Keratinocyte (primary cell): Measurements from ENCODE around the gene OMP. TPM values are rescaled to one million over a fixed set of nuclear protein-coding genes. Genes with fewer than 3 reads are reported as not detected.

Source experiments
- DNase-seq: peaks from one replicate; pipeline ENCODE4 v3.0.0-alpha.2; 2011; ENCODE audit warnings: low read depth, missing footprints, low spot score
- FAIRE-seq: peaks from 2 replicates; lab custom pipeline; 2011; peaks lifted over from hg19 to GRCh38; lab: Jason Lieb, UNC
- H2AFZ ChIP-seq: 2 replicates; pipeline ENCODE4 v1.6.0; 2012; ENCODE audit warnings: low read length, control low read depth, inconsistent platforms; ENCODE audit not compliant: control insufficient read depth
- H3K27ac ChIP-seq: 2 replicates; pipeline ENCODE4 v1.5.1; 2011; ENCODE audit warnings: low read length; ENCODE audit not compliant: control insufficient read depth, insufficient read depth
- H3K27me3 ChIP-seq: 3 replicates; pipeline ENCODE4 v1.6.0; 2011; ENCODE audit warnings: low read length; ENCODE audit not compliant: control insufficient read depth, insufficient read depth; ENCODE audit errors: extremely low read depth
- H3K36me3 ChIP-seq, 2 experiments: 2 replicates in 1 of 2; 3 replicates in 1 of 2; pipeline ENCODE4 v1.5.1; 2011; ENCODE audit warnings: low read length in 2 of 2, mild to moderate bottlenecking in 1 of 2; ENCODE audit not compliant: control insufficient read depth in 2 of 2, insufficient read depth in 2 of 2; ENCODE audit errors: extremely low read depth in 1 of 2
- H3K4me1 ChIP-seq: 3 replicates; pipeline ENCODE4 v1.5.1; 2011; ENCODE audit warnings: low read length; ENCODE audit not compliant: control insufficient read depth, insufficient read depth; ENCODE audit errors: extremely low read depth
- H3K4me2 ChIP-seq: 3 replicates; pipeline ENCODE4 v1.6.0; 2011; ENCODE audit warnings: low read depth, low read length; ENCODE audit not compliant: control insufficient read depth, insufficient read depth; ENCODE audit errors: extremely low read depth
- H3K4me3 ChIP-seq, 3 experiments: fragments of 200-600 bp in 1 of 3; sonication (generic) in 1 of 3; 2 replicates in 2 of 3; 3 replicates in 1 of 3; pipeline ENCODE4 v1.5.1; 2011 to 2016; ENCODE audit warnings: low read length in 3 of 3, mild to moderate bottlenecking in 3 of 3, control low read depth in 2 of 3, inconsistent platforms in 1 of 3, low read depth in 1 of 3, mixed read lengths in 1 of 3, mixed run types in 1 of 3, moderate library complexity in 1 of 3; ENCODE audit not compliant: control insufficient read depth in 2 of 3, insufficient read depth in 2 of 3; ENCODE audit errors: extremely low read depth in 1 of 3
- H3K79me2 ChIP-seq: 2 replicates; pipeline ENCODE4 v1.6.0; 2012; ENCODE audit warnings: low read length; ENCODE audit not compliant: control insufficient read depth, insufficient read depth
- H3K9ac ChIP-seq: 3 replicates; pipeline ENCODE4 v1.6.0; 2011; ENCODE audit warnings: low read length; ENCODE audit not compliant: control insufficient read depth, insufficient read depth; ENCODE audit errors: extremely low read depth
- H3K9me1 ChIP-seq: 3 replicates; pipeline ENCODE4 v1.6.0; 2011; ENCODE audit warnings: low read length; ENCODE audit not compliant: control insufficient read depth, insufficient read depth; ENCODE audit errors: extremely low read depth
- H3K9me3 ChIP-seq: 2 replicates; pipeline ENCODE4 v1.5.1; 2012; ENCODE audit warnings: low read depth, low read length; ENCODE audit not compliant: control insufficient read depth
- H4K20me1 ChIP-seq: 3 replicates; pipeline ENCODE4 v1.6.0; 2011; ENCODE audit warnings: low read length; ENCODE audit not compliant: control insufficient read depth, insufficient read depth; ENCODE audit errors: extremely low read depth
- EZH2 ChIP-seq: IDR thresholded peaks from one replicate; pipeline ENCODE4 v1.6.1; 2012; ENCODE audit warnings: inconsistent platforms, mild to moderate bottlenecking, low read length, moderate library complexity
- dilution Hi-C: fragments of 300-500 bp; cut with MboI; formaldehyde crosslinking; loops from one replicate; pipeline ENCODE4 v1.7.0; 2020; ENCODE audit warnings: low sequenced_read_pairs; ENCODE audit not compliant: extremely low pct_ligation_motif_present
- polyA plus RNA-seq, 5 experiments: library from polyadenylated mRNA; depleted of rRNA in 3 of 5; stranded (reverse) in 3 of 5; stranded (forward) in 1 of 5; unstranded in 1 of 5; fragments of >200 nt; gene quantifications; 1 replicate in 1 of 5; 2 replicates in 3 of 5; 3 replicates in 1 of 5; pipeline versions ENCODE4 v1.2.1 to v1.2.3, GENCODE V29; 2011 to 2012; ENCODE audit warnings: missing spikeins in 2 of 5, low read depth in 1 of 5, low replicate concordance in 1 of 5
- TF ChIP-seq, protein P1 (sequence below), 3 experiments: IDR thresholded peaks in 1 of 3; conservative IDR thresholded peaks in 1 of 3; optimal IDR thresholded peaks in 1 of 3; 2 replicates in 2 of 3; 3 replicates in 1 of 3; pipeline versions ENCODE3 to v1.5.1; 2011; ENCODE audit warnings: low read length in 3 of 3, mild to moderate bottlenecking in 3 of 3, moderate library complexity in 2 of 3, control low read depth in 1 of 3, inconsistent platforms in 1 of 3; ENCODE audit not compliant: insufficient read depth in 2 of 3; ENCODE audit errors: extremely low read depth in 1 of 3

OMP gene
- polyA plus RNA-seq, 1 donor (not counting 4 experiments of a cell fraction or from before 2014, with no cell fraction given), result not detected

DNA sequence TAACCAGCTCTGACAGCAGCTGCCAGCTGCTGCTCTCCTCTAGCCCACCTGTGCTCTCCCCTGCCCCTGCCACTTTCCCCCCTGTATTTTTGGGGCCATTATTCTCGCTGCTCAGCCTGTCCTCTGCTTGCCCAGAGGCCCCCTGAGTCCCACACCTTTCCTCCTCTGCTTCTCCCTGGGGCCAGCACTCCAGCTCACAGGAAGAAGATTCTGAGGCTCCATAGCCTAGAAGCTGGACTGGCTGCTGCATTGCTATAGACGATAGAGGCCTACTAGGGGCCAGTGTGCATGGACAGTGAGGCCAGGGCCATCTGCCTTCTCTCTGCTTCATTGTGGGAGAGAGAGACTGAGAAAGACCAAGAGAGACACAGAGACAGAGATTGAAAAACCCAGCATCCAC, 679 bp downstream of the OMP start:
- peaks cover 2% of the 10 kb centered on the region for H3K27me3 ChIP-seq
- FAIRE-seq, result no peak
- H3K4me2 ChIP-seq, result no peak overlapping the region
- DNase-seq, result no peak
- no peak overlapping the region for H3K4me3 ChIP-seq
- dilution Hi-C loops, result no loop called here
- no peaks in the 10 kb centered on the region for H3K36me3 ChIP-seq
- H3K27ac ChIP-seq, result no peak overlapping the region
- H4K20me1 ChIP-seq, result no peaks in the 10 kb centered on the region
- TF ChIP-seq, protein P1, sequence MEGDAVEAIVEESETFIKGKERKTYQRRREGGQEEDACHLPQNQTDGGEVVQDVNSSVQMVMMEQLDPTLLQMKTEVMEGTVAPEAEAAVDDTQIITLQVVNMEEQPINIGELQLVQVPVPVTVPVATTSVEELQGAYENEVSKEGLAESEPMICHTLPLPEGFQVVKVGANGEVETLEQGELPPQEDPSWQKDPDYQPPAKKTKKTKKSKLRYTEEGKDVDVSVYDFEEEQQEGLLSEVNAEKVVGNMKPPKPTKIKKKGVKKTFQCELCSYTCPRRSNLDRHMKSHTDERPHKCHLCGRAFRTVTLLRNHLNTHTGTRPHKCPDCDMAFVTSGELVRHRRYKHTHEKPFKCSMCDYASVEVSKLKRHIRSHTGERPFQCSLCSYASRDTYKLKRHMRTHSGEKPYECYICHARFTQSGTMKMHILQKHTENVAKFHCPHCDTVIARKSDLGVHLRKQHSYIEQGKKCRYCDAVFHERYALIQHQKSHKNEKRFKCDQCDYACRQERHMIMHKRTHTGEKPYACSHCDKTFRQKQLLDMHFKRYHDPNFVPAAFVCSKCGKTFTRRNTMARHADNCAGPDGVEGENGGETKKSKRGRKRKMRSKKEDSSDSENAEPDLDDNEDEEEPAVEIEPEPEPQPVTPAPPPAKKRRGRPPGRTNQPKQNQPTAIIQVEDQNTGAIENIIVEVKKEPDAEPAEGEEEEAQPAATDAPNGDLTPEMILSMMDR (optimal IDR thresholded peaks at IDR 0.05 in 1 of 3, IDR thresholded peaks at IDR 0.05 in 1 of 3, conservative IDR thresholded peaks at IDR 0.05 in 1 of 3; ENCODE audit: extremely low read depth in 1 of 3, insufficient read depth in 2 of 3, low read length in 3 of 3), result no peak
- no peak for TF ChIP-seq EZH2
- H3K79me2 ChIP-seq, result no peaks in the 10 kb centered on the region
- H3K9me3 ChIP-seq, result no peaks in the 10 kb centered on the region
- H2AFZ ChIP-seq, result no peak overlapping the region
- H3K9me1 ChIP-seq, result no peaks in the 10 kb centered on the region
- no peaks in the 10 kb centered on the region for H3K4me1 ChIP-seq
- no peak overlapping the region for H3K9ac ChIP-seq

- Histone ChIP-seq H4K20me1 (no peaks in the 10 kb centered on the region), H3K27ac (no peak overlapping the region), H3K9me1 (no peaks in the 10 kb centered on the region), H3K36me3 (no peaks in the 10 kb centered on the region), H3K9ac (no peak overlapping the region), H3K4me1 (no peaks in the 10 kb centered on the region), H3K4me2 (no peak overlapping the region), H3K79me2 (no peaks in the 10 kb centered on the region), H3K9me3 (no peaks in the 10 kb centered on the region), H3K4me3 (no peak overlapping the region), H3K27me3 (peaks cover 3% of the 10 kb centered on the region), H2AFZ (no peak overlapping the region)
- no peak for TF ChIP-seq EZH2
- TF ChIP-seq, protein P1 (optimal IDR thresholded peaks at IDR 0.05 in 1 of 3, IDR thresholded peaks at IDR 0.05 in 1 of 3, conservative IDR thresholded peaks at IDR 0.05 in 1 of 3; ENCODE audit: extremely low read depth in 1 of 3, insufficient read depth in 2 of 3, low read length in 3 of 3), result no peak
- DNase-seq (no peak), FAIRE-seq (no peak)
- dilution Hi-C loops, result no loop called here
These were observed 2.1 kb downstream of the OMP start for GRCh38 chr11:77104727-77105126.
